GM19240 (cell line): ENCODE measurements around the gene IL1F10.

ENCODE experiments used
- DNase-seq: peaks from one replicate; pipeline ENCODE4 v3.0.0; 2011; ENCODE audit warnings: low spot score; ENCODE audit not compliant: insufficient read length

IL1F10 gene

DNA sequence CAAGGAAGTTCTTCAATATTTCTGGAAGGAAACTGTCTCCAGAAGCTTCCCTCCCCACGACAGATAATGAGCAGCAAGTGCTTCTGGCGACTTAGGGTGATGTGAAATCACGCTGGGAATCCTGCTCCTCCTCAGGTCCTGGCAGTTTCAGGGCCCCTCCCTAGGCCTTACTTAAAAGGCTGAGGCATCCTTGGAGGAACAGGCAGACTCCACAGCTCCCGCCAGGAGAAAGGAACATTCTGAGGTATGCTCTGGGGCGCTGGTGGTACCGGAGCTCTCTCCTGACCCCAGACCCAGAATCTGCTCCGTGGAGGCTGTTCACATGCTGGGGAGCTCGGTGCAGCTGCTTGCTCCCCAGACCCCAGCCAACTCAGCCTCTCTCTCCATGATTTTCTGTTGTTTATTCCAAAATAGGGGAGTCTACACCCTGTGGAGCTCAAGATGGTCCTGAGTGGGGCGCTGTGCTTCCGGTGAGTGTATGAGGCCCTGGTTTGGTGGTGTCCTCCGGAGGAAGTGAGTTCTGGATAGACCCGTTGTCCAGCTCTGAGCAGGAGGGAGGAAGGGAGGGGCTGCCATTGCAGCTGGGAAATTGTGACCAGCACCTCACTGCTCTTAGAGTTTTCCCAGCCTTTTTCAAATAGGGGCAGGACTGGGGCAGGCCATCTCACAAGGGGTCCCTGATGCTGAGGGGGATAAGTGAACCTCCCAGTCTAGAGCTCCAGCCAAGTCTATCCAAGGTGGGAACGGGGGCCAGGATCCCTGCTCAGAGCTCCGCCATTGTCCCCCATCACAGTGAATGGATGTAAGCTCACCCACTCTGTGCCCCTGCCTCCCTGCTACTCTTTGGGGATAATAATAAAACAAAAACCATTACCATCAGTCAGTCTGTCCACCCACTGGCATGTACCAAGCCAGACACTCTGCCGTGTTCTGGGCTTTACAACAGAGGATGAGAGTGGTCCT, 8.5 kb upstream of the IL1F10 start, which contains the start of gene IL36RN:
Gene IL36RN, plus strand, starts transcription at position 201 of the 963 bp plus-strand sequence. Its CDS starts 241 bp downstream, at position 442.
- DNase-seq: no peak

DNA sequence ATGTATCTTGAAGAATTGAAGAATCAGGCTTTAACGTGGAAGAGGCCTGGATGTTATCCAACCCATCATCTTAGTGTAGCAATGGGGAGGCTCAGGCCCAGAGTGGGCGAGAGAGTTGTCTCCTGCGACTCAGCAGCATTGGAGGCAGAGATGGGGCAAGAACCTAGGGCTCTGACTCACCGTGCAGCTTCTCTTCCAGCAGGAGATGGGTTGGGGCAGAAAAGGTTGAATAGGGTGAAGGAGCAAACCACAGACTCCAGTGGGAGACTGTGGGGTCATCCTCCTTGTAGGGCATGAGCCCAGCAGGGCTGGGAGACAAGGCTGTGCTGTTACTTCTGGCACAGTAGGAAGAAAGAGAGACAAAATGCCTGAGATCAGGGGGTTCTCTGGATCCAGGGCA, 7.4 kb upstream of the IL1F10 start:
- DNase-seq: no peak

DNA sequence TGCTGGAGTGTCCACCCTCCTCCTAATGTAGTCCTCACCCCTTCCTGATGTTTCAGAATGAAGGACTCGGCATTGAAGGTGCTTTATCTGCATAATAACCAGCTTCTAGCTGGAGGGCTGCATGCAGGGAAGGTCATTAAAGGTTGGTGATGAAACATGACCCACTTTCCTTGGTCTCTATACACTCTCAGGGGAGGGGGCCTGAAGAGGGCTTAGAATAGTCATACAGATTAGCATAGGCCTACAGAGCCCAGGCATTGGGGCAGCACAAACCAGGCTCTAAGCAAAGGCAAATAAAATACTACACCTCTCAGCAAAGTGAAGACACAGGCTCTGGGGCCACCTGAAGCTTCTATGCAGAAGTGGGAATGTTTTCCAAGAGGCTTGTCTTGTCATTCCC, 7.0 kb upstream of the IL1F10 start:
- DNase-seq: no peak

DNA sequence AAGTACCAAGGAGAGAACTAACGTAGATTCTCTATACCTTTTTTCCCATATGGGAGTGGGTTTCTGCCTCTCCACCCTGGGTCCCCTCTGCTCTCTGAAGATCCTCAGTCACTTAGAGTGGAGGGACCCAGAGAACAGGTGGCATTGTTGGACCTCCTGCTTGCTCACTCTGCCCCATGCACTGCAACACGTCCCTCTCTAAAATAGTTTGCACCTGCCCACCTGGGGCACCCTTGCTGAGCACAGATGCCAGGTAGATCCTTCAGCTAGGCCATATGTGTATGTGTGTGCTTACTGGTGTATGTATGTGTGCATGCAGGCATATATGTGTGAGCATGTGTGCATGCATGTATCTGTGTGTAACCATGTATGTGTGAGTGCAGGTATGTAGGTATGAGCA, 6.5 kb upstream of the IL1F10 start:
- no peak for DNase-seq

DNA sequence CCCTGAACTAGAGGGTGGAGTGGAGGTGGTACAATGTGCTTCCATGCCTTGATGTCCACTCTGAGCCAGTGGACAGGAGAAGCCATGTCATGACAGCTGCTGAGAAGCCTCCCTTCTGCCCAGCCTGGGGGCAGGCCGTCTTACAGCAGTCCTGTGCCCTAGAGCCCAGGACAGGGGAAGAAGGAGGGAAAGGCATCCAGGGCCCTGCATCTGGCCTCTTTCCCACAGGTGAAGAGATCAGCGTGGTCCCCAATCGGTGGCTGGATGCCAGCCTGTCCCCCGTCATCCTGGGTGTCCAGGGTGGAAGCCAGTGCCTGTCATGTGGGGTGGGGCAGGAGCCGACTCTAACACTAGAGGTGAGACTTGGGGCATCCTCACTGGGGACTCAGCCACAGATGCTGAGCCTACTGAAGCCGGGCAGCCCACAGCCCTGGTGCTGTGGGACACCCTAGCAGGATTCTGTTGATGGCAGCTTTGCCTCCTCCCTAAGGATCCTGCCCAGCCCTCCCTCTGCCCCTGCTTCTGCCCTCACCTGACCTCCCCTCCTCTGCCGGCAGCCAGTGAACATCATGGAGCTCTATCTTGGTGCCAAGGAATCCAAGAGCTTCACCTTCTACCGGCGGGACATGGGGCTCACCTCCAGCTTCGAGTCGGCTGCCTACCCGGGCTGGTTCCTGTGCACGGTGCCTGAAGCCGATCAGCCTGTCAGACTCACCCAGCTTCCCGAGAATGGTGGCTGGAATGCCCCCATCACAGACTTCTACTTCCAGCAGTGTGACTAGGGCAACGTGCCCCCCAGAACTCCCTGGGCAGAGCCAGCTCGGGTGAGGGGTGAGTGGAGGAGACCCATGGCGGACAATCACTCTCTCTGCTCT, 5.6 kb upstream of the IL1F10 start:
- DNase-seq: no peak

DNA sequence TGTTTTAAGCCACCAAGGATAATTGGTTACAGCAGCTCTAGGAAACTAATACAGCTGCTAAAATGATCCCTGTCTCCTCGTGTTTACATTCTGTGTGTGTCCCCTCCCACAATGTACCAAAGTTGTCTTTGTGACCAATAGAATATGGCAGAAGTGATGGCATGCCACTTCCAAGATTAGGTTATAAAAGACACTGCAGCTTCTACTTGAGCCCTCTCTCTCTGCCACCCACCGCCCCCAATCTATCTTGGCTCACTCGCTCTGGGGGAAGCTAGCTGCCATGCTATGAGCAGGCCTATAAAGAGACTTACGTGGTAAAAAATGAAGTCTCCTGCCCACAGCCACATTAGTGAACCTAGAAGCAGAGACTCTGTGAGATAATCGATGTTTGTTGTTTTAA, 3.5 kb upstream of the IL1F10 start:
- DNase-seq: no peak

DNA sequence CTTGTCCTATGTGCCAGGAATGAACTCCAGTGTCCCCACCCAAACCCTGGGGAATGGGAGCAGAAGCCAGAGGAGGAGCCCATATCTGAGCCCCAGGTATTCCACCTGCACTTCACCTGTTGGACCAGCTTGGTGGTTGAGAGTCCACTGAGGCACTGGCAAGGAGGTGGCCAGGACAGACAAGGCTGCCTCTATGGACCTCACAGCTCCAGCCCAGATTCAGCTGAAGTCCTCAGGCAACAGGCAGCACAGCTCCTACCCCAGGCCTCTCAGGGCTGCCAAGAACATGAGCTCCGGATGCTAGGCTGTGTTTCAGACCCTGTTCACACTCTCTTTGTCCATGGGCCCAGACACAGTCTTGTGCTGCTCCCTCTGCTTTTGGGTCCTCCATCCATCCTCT, 2.9 kb upstream of the IL1F10 start:
- DNase-seq: no peak

DNA sequence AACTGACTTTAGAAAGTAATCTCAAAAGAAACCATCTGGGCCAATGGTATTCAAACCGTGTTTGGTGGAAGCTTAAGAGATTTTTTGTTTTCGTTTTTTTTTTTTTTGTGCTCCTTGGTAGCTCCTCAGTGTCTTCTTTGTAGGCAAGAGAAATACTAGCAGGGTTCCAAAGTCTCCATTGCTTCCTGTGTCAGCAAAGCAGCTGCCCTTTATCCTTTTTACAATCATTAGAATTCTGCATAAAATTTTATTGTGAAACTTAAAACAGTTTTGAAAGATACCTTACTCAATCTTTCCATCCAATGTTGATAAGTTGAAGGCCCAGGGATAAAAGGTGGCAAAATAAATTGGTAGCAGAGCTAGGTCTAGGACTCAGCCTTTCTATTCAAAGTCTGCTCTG, 479 bp downstream of the IL1F10 start:
- no peak for DNase-seq

DNA sequence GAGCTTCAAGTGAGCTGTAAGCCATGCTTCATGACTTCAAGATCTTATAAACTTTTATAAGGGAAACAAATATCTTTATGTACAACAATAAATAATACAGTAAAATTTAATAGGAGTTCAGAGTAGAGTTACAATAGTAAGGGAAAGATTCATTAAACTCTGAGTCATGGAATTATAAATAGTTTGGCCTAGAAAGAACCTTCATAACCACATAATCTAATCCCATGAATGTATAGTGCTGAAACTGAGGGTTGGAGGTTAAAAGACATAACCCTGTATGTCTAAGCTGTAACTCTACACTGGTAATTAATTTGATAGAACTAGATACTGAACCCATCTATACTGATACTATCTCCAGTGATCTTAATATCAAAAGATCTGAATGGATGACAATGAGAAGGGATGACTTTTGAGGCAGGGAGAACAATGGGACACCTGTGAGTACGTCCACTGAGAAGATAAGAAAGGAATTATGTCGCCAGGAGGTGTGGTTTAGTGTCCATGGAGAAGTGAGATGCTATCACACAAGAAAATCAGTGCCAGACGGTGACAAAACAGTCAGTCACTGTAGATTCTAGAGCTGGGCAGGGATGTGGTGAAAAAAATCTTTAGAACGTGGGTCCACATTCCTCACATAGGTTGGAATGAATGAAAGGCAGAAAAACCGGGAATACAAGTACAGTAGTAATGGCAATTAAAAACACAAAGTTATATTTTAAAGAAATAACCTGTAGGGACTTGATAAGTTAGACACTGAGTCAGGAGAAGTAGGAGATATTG, 1.1 kb downstream of the IL1F10 start:
- DNase-seq: no peak

DNA sequence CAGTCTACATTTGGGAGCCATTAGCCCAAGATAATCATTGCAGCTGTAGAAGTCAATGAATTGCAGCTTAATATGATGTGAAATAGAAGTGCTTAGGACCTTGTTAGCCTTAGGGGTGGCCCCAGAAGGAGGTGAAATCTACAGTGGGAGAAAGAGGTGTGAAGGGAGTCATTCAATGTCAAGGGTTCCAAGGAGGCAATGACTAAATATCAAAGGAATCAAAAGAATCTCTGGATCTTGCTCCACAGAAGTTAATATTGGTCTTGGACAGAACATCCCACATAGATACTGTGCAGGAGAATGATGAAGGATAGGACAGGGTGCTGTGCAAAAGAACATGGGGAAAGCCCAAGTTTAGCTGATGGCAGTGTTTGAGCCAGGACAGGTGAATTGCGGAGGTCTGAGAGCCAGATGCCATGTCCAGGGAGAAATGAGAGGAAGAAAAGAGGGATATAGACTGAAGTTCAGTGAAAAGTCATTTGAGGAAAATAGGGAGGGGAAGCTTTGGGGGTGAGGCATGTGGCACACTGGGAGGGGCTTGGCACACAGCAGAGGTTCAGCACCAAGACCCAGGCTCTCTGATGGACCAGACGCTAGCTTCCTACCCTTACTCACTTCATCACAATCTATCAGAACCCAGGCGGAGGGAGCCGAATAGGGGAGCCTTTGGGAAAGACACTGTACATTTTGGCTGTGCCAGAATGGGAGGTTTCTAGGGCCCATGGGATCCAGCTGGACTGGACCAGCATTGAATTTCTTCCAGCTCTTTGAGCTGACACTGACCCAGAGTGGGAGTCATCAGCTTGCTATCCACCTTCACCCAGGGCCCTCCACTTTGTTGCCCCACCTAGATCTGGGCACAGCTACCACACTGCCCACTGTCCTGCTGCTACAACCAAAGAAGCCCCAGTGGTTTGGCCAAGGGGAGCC, 2.2 kb downstream of the IL1F10 start:
- DNase-seq: no peak

DNA sequence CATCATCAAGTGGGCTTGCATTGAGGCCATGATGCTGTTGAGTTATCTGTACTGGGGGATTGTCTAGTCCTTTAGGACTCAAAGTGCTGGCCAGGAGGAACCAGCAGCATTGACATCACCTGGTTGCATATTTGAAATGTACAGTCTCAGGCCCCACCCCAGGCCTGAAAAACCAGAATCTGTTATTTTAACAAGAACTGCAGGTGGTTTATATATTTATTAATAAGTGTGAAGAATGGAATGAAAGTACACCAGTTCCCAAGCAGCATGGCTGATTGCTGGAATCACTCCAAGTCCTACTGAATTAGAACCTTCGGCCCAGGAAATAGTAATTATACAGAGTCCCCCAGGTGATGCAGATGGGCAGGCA, 2.8 kb downstream of the IL1F10 start:
- no peak for DNase-seq

DNA sequence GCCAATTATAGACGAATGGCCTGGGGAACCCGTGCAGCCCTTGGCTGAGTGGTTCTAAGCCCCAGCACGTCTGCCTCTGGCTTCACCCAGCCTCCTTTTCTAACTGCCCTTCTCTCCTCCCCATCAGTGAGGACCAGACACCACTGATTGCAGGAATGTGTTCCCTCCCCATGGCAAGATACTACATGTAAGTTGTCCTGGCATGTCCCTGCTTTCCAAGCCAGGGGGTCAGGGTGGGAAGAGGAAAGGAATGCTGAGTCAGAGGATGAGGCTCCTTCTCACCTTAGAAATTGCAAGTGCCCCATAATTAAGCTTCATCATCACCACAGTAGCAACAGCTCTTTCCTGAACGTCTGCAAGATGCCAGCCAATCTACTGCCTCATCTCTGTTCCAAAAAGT, 4.8 kb downstream of the IL1F10 start:
- no peak for DNase-seq

DNA sequence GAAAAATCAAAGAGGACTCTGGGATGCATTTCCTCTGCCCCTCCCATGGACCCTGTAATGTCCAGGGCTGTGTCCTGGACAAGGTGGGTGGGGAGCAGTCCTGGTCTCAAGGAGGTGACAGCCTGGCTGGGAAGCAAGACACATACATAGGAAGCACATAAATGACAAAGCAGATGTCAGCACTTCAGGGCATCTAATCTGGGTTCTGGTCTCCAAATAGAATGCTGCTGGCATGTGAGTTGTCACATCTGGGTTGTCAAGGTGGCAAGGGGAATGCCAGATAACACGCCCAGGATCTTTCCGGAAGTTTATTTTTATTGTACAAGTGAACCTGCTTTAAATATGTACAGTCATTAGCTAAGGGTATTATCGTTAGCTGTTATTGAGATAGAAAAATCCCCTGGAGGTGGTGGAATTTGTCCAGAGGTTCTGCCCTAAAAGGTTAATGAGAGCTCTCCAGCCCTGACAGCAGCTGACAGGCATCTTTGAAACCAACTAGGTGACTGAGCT, 5.6 kb downstream of the IL1F10 start:
- DNase-seq: no peak

DNA sequence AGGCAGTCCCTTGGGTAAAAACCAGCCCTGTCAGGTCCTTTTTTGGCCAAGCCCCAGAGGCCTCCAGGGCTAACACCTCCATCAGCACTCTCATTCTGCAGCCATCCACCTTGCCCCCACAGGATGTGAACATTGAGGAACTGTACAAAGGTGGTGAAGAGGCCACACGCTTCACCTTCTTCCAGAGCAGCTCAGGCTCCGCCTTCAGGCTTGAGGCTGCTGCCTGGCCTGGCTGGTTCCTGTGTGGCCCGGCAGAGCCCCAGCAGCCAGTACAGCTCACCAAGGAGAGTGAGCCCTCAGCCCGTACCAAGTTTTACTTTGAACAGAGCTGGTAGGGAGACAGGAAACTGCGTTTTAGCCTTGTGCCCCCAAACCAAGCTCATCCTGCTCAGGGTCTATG, 7.3 kb downstream of the IL1F10 start:
- DNase-seq: no peak

DNA sequence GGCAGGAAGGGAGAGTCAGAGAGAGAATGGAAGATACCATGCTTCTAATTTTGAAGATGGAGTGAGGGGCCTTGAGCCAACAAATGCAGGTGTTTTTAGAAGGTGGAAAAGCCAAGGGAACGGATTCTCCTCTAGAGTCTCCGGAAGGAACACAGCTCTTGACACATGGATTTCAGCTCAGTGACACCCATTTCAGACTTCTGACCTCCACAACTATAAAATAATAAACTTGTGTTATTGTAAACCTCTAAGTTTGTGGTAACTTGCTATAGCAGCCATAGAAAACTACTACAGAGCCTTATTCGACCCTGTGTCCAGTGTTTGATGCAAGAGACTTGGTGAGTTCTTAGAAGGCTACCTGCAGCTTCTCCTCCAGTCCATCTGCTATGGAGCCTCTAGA, 7.8 kb downstream of the IL1F10 start:
- DNase-seq: no peak

DNA sequence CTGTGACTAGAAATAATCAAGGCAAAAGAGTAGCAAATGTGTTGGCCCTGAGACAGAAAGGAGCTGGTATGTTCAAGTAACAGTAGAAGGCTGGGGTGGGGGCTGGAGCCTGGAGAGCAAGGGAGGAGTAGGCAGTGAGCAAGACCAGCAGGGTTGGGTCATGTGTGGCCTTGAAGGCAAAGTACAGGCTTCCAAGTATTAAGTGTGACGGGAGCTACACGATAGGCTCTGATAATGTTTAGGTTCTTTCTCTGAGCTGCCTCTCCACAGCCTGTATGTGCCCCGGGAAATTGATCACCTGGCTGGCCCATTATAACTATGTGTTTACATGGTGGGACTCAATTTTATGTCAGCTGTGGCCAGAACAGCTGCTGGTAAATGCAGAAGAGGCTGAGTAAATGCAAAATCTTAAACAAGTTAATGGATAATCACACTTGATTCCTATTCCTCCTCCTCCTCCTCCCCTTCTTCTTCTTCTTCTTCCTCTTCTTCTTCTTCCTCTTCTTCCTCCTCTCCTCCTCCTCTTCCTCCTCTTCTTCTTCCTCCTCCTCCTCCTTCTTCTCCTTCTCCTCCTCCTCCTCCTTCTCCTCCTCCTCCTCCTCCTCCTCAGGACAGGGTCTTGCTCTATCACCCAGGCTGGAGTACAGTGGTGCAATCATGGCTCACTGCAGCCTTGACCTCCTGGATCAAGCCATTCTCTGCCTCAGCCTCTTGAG, 9.3 kb downstream of the IL1F10 start:
- no peak for DNase-seq

DNA sequence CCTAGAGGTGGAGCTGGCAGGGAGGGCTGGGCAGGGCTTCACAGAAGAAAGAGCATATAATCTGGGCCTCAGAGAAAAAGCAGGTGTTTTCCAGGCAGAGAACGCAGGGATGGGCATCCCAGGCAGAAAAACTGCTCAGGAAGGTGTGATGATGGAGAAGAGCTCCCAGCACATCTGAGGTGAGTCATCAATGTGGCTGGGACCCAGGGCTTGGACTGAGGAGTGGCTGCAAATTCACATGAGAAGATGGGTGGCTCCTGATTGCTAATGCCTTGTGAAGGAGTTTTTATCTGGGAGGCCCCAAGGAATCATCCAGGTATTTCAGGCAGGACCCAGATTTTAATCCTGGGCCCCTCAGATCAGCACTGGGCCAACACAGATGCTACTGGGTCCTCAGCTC, 10.2 kb downstream of the IL1F10 start:
- DNase-seq: no peak

DNA sequence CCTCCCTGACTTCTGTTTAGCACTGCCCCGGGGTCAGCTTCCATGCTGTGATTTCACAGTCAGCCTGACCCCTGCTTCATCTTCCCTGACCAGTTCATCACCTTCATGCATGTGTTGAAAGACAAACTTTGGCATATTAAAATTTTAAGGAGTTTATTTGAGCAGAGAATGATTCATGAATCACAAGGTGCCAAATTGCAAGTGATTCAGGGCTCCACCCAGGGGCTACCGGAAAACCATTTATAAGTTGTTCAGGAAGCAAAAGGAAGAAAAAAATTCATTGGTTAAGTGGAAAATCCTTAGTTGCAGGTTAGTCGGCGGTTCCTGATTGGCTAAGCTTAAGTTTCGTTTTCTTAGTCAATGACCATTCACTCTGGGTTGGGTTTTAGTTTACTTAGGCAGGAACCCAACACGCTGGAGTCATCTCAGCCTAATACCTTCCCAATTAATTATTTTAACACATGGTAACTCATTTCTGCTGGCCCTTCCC, 10.6 kb downstream of the IL1F10 start:
- DNase-seq: no peak

DNA sequence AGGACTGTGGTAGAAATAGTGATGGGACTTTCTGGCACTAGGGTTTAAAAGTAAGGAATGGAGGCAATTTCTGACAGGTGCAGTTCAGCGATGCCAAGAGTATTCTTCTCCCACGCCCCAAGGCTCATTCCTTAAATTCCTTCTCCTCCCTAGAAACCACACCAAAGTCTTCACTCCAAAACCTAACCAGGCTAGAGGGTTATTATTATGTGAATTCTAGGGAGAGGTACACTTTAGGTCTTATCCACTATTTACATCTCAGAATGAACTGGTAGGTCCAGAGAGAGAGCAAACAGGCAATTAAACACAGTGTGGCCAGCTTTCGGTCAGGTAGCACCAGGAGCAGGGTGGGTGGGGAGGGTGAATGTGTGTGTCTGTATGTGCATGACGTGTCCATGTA, 11.4 kb downstream of the IL1F10 start:
- DNase-seq: no peak
